ENCODE measurements around the gene CERS3. TPM values are rescaled to one million over a fixed set of nuclear protein-coding genes. Genes with fewer than 3 reads are reported as not detected.

The CERS3 gene
- polyA plus RNA-seq, 1 donor from 2014 or later: not detected

- Mint-ChIP-seq H3K4me3 (no peak overlapping the region), H3K36me3 (no peaks in the 10 kb centered on the region), H3K27ac (no peak overlapping the region), H3K27me3 (peaks cover 2% of the 10 kb centered on the region), H3K4me1 (peaks cover 0 to 2% (median 0%) of the 10 kb centered on the region in 3 donors), H3K9me3 (peaks cover 5 to 14% (median 8%) of the 10 kb centered on the region in 3 donors)
These were observed 123.6 kb downstream of the CERS3 start for GRCh38 chr15:100405179-100405578.

GRCh38 chr15:100400996-100401395 is 127.8 kb downstream of the CERS3 start:
- no peak overlapping the region for H3K4me3 Mint-ChIP-seq
- no peaks in the 10 kb centered on the region for H3K36me3 Mint-ChIP-seq
- H3K4me1 Mint-ChIP-seq: peaks cover 0 to 2% (median 0%) of the 10 kb centered on the region in 3 donors
- no peak overlapping the region for H3K27ac Mint-ChIP-seq
- H3K9me3 Mint-ChIP-seq: peaks cover 2 to 7% (median 5%) of the 10 kb centered on the region in 3 donors
- H3K27me3 Mint-ChIP-seq: peaks cover 8% of the 10 kb centered on the region

- Mint-ChIP-seq H3K27ac (no peak overlapping the region), H3K4me3 (no peak overlapping the region), H3K27me3 (peaks cover 7% of the 10 kb centered on the region), H3K9me3 (no peaks in the 10 kb centered on the region), H3K4me1 (peaks cover 0 to 3% (median 0%) of the 10 kb centered on the region in 3 donors), H3K36me3 (no peaks in the 10 kb centered on the region)
These were observed 133.9 kb downstream of the CERS3 start for GRCh38 chr15:100394736-100395440.

GRCh38 chr15:100393008-100393407 is 135.7 kb downstream of the CERS3 start:
- H3K9me3 Mint-ChIP-seq: peaks cover 0 to 8% (median 0%) of the 10 kb centered on the region in 3 donors
- no peak overlapping the region for H3K4me3 Mint-ChIP-seq

GRCh38 chr15:100385300-100386050 is 143.3 kb downstream of the CERS3 start:
- no peak overlapping the region for H3K27ac Mint-ChIP-seq
- H3K4me3 Mint-ChIP-seq: no peak overlapping the region
- peaks cover 7 to 21% (median 10%) of the 10 kb centered on the region in 3 donors for H3K9me3 Mint-ChIP-seq
- peaks cover 3% of the 10 kb centered on the region for H3K27me3 Mint-ChIP-seq
- peaks cover 1% of the 10 kb centered on the region for H3K36me3 Mint-ChIP-seq
- peaks cover 0 to 1% (median 0%) of the 10 kb centered on the region in 3 donors for H3K4me1 Mint-ChIP-seq

More at GRCh38 chr15:100393008-100393407, 135.7 kb downstream of the CERS3 start:
- H3K4me1 Mint-ChIP-seq: peaks cover 0 to 3% (median 0%) of the 10 kb centered on the region in 3 donors
- no peaks in the 10 kb centered on the region for H3K36me3 Mint-ChIP-seq
- H3K27ac Mint-ChIP-seq: no peak overlapping the region
- peaks cover 6% of the 10 kb centered on the region for H3K27me3 Mint-ChIP-seq

- H3K4me3 Mint-ChIP-seq: no peak overlapping the region
- no peak overlapping the region for H3K27ac Mint-ChIP-seq
- peaks cover 0 to 1% (median 0%) of the 10 kb centered on the region in 3 donors for H3K4me1 Mint-ChIP-seq
These were observed 144.7 kb downstream of the CERS3 start for GRCh38 chr15:100384108-100384410.

GRCh38 chr15:100383302-100384107 is 145.2 kb downstream of the CERS3 start:
- Mint-ChIP-seq H3K4me1 (peaks cover 0 to 1% (median 0%) of the 10 kb centered on the region in 3 donors), H3K9me3 (peaks cover 11 to 15% (median 14%) of the 10 kb centered on the region in 3 donors), H3K4me3 (no peak overlapping the region), H3K27ac (no peak overlapping the region), H3K27me3 (peaks cover 3% of the 10 kb centered on the region), H3K36me3 (peaks cover 1% of the 10 kb centered on the region)

More at GRCh38 chr15:100384108-100384410, 144.7 kb downstream of the CERS3 start:
- Mint-ChIP-seq H3K9me3 (peaks cover 11 to 18% (median 14%) of the 10 kb centered on the region in 3 donors), H3K27me3 (peaks cover 3% of the 10 kb centered on the region), H3K36me3 (peaks cover 1% of the 10 kb centered on the region)

GRCh38 chr15:100373942-100374341 is 154.8 kb downstream of the CERS3 start:
- Mint-ChIP-seq H3K27ac (peak overlapping the region in 1 of 3 donors; percentile 41), H3K9me3 (peaks cover 7 to 15% (median 8%) of the 10 kb centered on the region in 3 donors), H3K36me3 (peaks cover 2% of the 10 kb centered on the region), H3K4me1 (peaks cover 0 to 5% (median 0%) of the 10 kb centered on the region in 3 donors), H3K4me3 (no peak overlapping the region), H3K27me3 (peaks cover 20% of the 10 kb centered on the region)

- Mint-ChIP-seq H3K4me3 (no peak overlapping the region), H3K9me3 (peaks cover 7 to 15% (median 8%) of the 10 kb centered on the region in 3 donors), H3K4me1 (peaks cover 0 to 5% (median 0%) of the 10 kb centered on the region in 3 donors), H3K36me3 (peaks cover 2% of the 10 kb centered on the region), H3K27me3 (peaks cover 20% of the 10 kb centered on the region), H3K27ac (no peak overlapping the region)
These were observed 155.4 kb downstream of the CERS3 start for GRCh38 chr15:100373120-100373896.

GRCh38 chr15:100372739-100373119 is 156.0 kb downstream of the CERS3 start:
- Mint-ChIP-seq H3K9me3 (peaks cover 7 to 15% (median 8%) of the 10 kb centered on the region in 3 donors), H3K36me3 (peaks cover 2% of the 10 kb centered on the region), H3K4me1 (peaks cover 0 to 5% (median 0%) of the 10 kb centered on the region in 3 donors), H3K4me3 (no peak overlapping the region), H3K27ac (no peak overlapping the region), H3K27me3 (peaks cover 20% of the 10 kb centered on the region)

GRCh38 chr15:100355342-100355741 is 173.4 kb downstream of the CERS3 start:
- peaks cover 0 to 4% (median 0%) of the 10 kb centered on the region in 3 donors for H3K4me1 Mint-ChIP-seq
- H3K4me3 Mint-ChIP-seq: no peak overlapping the region
- H3K27ac Mint-ChIP-seq: no peak overlapping the region
- peaks cover 0 to 3% (median 0%) of the 10 kb centered on the region in 3 donors for H3K9me3 Mint-ChIP-seq
- no peaks in the 10 kb centered on the region for H3K36me3 Mint-ChIP-seq
- peaks cover 21% of the 10 kb centered on the region for H3K27me3 Mint-ChIP-seq

- Mint-ChIP-seq H3K27ac (no peak overlapping the region), H3K9me3 (peaks cover 0 to 2% (median 0%) of the 10 kb centered on the region in 3 donors), H3K4me3 (no peak overlapping the region), H3K36me3 (no peaks in the 10 kb centered on the region), H3K27me3 (peaks cover 18% of the 10 kb centered on the region), H3K4me1 (peaks cover 4 to 9% (median 4%) of the 10 kb centered on the region in 3 donors)
These were observed 175.3 kb downstream of the CERS3 start for GRCh38 chr15:100353449-100353848.

- H3K4me3 Mint-ChIP-seq: peak overlapping the region; percentile 88 to 97 (median 94)
- no peaks in the 10 kb centered on the region for H3K36me3 Mint-ChIP-seq
- H3K9me3 Mint-ChIP-seq: no peaks in the 10 kb centered on the region
- peaks cover 4 to 9% (median 4%) of the 10 kb centered on the region in 3 donors for H3K4me1 Mint-ChIP-seq
- peak overlapping the region in 2 of 3 donors; percentile 33 to 49 for H3K27ac Mint-ChIP-seq
- H3K27me3 Mint-ChIP-seq: peaks cover 18% of the 10 kb centered on the region
These were observed 178.1 kb downstream of the CERS3 start for GRCh38 chr15:100350434-100351226.

Measured in IgD-negative memory B cell (primary cell).